ENCODE measurements around the gene HSD17B2.

- TF ChIP-seq, protein P1, sequence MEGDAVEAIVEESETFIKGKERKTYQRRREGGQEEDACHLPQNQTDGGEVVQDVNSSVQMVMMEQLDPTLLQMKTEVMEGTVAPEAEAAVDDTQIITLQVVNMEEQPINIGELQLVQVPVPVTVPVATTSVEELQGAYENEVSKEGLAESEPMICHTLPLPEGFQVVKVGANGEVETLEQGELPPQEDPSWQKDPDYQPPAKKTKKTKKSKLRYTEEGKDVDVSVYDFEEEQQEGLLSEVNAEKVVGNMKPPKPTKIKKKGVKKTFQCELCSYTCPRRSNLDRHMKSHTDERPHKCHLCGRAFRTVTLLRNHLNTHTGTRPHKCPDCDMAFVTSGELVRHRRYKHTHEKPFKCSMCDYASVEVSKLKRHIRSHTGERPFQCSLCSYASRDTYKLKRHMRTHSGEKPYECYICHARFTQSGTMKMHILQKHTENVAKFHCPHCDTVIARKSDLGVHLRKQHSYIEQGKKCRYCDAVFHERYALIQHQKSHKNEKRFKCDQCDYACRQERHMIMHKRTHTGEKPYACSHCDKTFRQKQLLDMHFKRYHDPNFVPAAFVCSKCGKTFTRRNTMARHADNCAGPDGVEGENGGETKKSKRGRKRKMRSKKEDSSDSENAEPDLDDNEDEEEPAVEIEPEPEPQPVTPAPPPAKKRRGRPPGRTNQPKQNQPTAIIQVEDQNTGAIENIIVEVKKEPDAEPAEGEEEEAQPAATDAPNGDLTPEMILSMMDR (conservative IDR thresholded peaks at IDR 0.05 in 1 of 2, IDR thresholded peaks at IDR 0.05 in 1 of 2; ENCODE audit: low read depth in 1 of 2, low read length in 2 of 2) = no peak
- TF ChIP-seq EZH2 (IDR thresholded peaks at IDR 0.05; ENCODE audit: low read length, missing control alignments) = no peak
These were observed 112.5 kb downstream of the HSD17B2 start for GRCh38 chr16:82147546-82147945.
